GM19468 (cell line): ENCODE data around the gene STXBP5L.
A peak's percentile ranks its signal among the peaks of the same experiment; 100 is the strongest.
"Not testable (repeated sequence)": the region's sequence is repeated elsewhere in the genome, so short reads cannot be mapped to it uniquely, and the experiment has no call there.

Experiments
- ATAC-seq: cut with Tn5 transposase; IDR thresholded peaks from one replicate; pipeline ENCODE4 v1.9.1; 2021; ENCODE audit warnings: mild to moderate bottlenecking, moderate library complexity, moderate number of reproducible peaks; ENCODE audit not compliant: unreplicated experiment; ENCODE audit errors: extremely low read depth

STXBP5L gene

DNA sequence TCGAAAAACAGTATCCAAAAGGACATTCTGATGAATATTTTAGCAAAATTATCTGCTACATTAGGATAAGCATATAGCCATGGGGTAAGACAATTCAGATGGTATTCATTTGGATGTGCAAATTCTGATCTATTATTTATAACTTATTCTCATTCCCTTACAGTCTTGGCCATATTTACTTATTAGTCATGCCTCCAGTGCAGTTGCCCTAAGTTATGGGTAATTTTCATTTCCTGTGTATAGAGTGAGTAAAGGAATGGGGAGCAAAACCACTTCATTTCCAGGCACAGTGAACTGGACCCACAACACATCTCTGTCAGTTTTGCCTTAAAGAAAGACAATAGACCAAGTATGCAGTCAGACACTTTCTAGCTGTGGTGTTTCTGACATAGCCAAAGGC is 503.5 kb downstream of the STXBP5L start:
- no peak for ATAC-seq

DNA sequence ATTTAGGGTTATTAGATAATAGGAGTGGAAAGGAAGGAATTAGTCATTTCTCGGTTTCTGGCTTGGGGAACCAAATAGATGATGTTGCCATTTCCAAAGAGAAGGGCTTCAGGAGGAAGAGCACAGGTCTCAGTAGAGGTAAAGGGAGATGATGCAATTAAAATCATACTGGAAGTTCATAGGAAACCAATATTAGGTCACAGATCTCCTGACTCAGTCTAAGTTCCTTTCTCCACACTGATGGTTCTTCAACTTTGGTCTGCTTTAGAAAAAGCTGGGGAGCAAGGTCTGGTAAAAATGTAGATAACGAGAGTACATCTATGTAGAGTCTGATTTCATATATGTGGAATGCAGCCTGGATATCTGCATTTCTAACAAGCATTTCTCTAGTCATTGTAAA is 506.9 kb downstream of the STXBP5L start:
- ATAC-seq = no peak

DNA sequence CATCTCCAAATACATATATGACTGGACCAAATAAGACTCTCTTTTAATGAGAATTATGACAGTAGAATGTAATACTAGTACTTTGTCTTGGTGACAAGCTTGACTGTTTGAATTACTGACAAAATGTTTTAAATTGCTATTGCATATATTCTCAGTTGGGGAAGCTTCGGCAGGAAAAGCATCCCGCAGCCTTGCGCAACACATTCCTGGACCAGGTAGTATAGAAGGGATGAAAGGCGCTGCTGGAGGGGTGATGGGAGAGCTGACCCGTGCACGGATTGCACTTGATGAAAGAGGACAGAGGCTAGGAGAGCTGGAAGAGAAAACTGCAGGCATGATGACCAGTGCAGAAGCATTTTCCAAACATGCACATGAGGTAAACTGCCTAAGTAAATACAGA is 510.2 kb downstream of the STXBP5L start:
- ATAC-seq = no peak

- no peak for ATAC-seq
These were observed 516.5 kb downstream of the STXBP5L start for GRCh38 chr3:121424549-121424948.

- ATAC-seq = no peak
These were observed 522.7 kb downstream of the STXBP5L start for GRCh38 chr3:121430664-121431215.

GRCh38 chr3:121431726-121432517 is 523.9 kb downstream of the STXBP5L start:
- ATAC-seq = peak; percentile 95

GRCh38 chr3:121436074-121436473 is 528.1 kb downstream of the STXBP5L start:
- no peak for ATAC-seq

- no peak for ATAC-seq
These were observed 528.6 kb downstream of the STXBP5L start for GRCh38 chr3:121436641-121437040.

GRCh38 chr3:121443456-121443855 is 535.5 kb downstream of the STXBP5L start:
- no peak for ATAC-seq

DNA sequence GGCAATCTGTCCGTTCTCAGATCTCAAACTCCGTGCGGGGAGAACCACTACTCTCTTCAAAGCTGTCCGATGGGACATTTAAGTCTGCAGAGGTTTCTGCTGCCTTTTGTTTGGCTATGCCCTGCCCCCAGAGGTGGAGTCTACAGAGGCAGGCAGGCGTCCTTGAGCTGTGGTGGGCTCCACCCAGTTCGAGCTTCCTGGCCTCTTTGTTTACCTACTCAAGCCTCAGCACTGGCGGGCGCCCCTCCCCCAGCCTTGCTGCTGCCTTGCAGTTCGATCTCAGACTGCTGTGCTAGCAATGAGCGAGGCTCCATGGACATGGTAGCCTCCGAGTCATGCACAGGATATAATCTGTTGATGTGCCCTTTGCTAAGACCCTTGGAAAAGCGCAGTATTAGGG is 543.7 kb downstream of the STXBP5L start:
- not testable (repeated sequence) for ATAC-seq

DNA sequence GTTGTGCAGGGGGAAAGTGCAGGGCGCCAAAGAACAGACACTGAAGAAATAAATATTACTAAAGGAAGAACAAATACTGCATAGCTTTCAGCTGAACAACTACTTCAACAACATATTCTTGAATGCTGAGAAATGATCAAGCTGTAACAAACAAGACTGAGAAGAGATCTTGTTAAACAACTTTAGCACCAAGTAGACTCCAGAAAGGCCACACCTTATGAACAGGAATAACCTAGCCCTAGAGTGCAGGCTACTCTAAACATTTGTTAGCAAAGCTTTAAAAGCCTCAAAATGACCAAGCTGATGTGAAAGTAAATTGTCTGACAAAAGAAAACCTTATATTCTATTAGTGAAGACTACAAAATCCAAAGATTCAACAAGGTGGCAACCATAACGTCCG is 554.6 kb downstream of the STXBP5L start:
- no peak for ATAC-seq

DNA sequence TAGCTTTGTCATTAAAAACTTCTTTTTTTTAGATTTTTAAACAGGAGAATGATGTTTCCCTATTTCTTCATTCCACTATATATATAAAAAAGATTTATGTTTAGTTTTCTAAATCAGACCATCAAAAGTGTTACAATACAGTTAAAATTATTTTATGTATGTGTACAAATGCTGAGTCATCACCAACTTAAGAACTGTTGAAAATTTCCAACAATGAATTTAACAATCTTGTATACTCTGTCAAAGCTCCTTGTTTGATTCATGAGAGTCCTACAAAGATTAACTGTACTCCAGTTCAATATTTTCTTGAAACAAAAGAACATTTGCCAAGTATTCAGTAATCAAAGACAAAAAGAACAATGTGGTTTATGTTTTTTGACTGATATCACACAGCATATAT is 555.7 kb downstream of the STXBP5L start:
- no peak for ATAC-seq

GRCh38 chr3:121467085-121467484 is 559.1 kb downstream of the STXBP5L start:
- no peak for ATAC-seq

DNA sequence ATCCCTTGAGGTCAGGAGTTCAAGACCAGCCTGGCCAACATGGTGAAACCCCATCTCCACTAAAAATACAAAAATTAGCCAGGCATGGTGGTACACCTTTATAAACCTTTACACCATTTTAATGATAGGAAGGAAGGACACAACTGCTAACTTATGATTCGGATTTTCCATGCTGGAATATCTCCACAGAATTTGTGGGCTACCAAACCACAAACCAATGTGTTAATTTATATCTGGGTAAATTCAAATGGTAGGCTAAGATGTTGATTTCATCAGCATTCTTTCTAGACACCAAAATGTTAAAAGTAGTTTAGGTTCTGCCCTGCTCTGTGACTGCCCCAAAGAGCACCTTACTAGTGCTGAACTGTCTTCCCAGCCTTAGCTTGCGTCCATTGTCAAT is 565.0 kb downstream of the STXBP5L start:
- no peak for ATAC-seq
